HG02870 (cell line): Measurements from ENCODE around the gene SEPTIN5.
"Not testable (repeated sequence)": the region's sequence is repeated elsewhere in the genome, so short reads cannot be mapped to it uniquely, and the experiment has no call there.

Experiments
- ATAC-seq: cut with Tn5 transposase; IDR thresholded peaks from one replicate; pipeline ENCODE4 v1.9.1; 2021; ENCODE audit warnings: mild to moderate bottlenecking, moderate library complexity; ENCODE audit not compliant: unreplicated experiment

Gene SEPTIN5

GRCh38 chr22:19719050-19719482 lies 4.8 kb downstream of the SEPTIN5 start:
- ATAC-seq: no peak

GRCh38 chr22:19719488-19720021 lies 5.3 kb downstream of the SEPTIN5 start:
- ATAC-seq: no peak

DNA sequence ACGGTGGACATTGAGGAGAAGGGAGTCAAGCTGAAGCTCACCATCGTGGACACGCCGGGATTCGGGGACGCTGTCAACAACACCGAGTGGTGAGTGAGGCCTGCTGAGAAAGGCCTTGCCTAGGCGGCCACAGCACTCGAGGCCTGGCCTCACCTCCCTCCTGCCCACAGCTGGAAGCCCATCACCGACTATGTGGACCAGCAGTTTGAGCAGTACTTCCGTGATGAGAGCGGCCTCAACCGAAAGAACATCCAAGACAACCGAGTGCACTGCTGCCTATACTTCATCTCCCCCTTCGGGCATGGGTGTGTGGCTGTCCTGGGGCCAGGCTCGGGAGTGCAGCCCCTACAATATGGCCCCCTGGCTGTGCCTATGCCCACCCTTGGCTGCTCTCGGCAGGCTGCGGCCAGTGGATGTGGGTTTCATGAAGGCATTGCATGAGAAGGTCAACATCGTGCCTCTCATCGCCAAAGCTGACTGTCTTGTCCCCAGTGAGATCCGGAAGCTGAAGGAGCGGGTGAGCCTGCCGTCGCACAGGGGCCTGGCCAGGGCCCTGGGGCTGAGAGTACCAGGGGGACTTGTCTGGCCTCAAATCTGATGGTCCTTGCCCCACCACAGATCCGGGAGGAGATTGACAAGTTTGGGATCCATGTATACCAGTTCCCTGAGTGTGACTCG lies 6.0 kb downstream of the SEPTIN5 start:
- no peak for ATAC-seq

DNA sequence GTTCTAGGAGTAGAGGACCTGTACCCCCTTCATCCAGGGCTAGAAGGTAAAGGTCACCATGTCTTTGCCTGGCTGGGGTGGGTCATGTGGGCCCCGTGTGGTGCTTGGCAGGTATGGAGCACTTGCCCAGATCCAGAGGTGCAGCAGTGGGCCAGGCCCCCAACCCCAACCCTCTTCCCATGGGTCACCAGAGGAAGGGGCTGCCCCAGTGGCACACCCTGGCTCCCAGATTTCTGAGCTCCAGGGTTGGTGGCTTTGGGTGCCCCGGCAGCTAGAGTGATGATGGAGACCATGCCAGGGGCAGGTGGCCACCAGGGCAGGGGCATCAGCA lies 6.7 kb downstream of the SEPTIN5 start:
- ATAC-seq: no peak

DNA sequence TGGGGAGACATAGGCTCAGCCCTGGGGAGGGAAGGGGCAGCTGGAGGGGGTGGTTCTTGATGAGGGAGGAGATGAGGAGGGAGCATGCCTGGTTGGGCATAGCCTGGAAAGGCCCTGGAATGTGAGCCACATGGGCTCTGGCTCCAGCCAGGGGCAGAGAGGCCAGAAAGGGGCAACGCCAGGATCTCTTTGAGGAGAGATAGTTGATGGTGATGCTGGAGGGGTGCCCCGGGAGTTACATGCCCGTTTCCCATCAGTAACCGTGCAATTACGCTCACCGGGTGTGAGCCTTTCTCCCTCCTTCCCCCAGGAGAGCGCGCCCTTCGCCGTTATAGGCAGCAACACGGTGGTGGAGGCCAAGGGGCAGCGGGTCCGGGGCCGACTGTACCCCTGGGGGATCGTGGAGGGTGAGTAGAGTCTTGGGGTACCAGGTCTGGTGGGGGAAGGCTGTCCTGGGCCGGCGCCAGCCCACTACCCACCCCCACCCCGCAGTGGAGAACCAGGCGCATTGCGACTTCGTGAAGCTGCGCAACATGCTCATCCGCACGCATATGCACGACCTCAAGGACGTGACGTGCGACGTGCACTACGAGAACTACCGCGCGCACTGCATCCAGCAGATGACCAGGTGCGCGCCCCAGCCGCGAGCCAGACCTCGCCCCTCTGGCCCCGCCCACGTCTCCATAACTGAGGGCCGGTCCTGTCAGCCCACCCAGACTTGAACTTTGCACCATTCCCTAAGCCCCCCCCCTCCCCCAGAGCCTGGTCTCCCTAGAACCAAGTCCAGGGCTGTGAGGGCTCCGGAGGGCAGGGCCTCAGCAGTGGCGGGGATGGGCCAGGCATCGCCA lies 7.3 kb downstream of the SEPTIN5 start:
- no peak for ATAC-seq

DNA sequence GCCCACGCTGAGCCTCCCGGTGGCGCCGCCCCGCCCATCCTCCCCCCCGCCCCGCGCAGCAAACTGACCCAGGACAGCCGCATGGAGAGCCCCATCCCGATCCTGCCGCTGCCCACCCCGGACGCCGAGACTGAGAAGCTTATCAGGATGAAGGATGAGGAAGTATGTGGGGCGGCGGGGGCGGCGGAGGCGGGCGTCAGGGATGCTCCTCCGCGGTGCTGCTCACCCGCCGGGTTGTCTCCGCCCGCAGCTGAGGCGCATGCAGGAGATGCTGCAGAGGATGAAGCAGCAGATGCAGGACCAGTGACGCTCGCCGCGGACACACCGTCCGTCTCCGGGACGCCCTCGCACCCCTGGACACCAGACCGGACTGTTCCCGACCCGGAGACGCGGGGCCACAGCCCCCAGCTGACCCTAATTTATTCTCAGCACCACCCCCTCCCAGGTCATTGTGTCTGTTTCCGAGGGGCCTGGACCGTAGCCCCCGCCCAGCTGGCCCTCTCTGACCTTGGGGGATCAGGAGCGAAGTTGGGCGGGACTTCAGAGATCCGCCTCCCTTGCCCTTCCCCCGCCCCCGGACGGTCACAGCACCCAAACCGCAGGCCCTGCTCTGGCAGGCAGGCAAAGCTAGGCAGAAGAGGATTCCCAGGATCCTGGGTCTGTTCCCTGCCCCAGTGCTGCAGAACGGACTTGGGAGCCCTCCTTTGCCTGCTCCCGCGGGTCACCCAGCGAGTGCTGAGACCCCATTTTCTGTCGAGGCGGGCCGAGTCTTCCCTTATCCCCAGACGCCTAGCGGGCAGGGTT lies 8.1 kb downstream of the SEPTIN5 start:
- no peak for ATAC-seq

GRCh38 chr22:19722982-19723231 lies 8.6 kb downstream of the SEPTIN5 start:
- no peak for ATAC-seq

DNA sequence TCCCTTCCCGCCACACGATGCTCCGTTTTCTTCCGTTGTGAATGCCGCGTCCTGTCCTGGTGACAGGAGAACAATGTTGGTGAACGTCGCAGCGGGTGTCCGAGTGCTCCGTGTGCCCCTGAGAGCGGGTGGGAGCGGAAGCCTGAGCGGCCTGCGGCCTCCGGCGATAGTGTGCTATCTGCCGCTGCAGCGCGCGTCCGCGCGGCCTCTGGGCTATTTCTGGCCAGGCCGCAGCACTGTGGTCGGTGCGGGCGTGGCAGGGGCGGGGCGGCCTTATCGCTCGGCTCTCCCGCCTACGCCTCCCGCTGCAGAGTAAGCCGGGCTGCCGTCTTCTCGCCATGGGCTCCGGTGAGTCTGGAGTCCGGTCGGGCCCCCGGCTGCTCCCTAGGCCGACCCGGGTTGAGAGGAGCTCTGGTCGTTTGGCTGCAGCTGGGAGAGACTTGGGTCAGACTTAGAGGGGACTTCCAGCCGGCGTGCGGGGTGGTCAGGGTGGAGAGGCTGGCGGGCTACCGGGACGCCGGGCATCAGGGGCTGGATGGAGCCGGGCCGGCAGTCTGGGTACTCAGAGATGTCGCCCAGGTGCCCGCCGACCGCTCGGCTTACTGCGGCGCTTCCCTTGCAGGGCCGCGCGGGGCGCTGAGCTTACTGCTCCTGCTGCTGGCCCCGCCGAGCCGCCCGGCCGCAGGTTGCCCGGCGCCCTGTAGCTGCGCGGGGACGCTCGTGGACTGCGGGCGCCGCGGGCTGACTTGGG lies 9.1 kb downstream of the SEPTIN5 start, which contains the start of gene GP1BB:
TSS of gene GP1BB (plus strand) at position 308 of the 751 bp plus-strand sequence. CDS start at position 339, 31 bp downstream.
- no peak for ATAC-seq

GRCh38 chr22:19723983-19724827 lies 9.9 kb downstream of the SEPTIN5 start:
- ATAC-seq: no peak

- ATAC-seq: no peak
These were observed 10.8 kb downstream of the SEPTIN5 start for GRCh38 chr22:19724927-19725661.

- not testable (repeated sequence) for ATAC-seq
These were observed 11.9 kb downstream of the SEPTIN5 start for GRCh38 chr22:19726064-19726788.

- no peak for ATAC-seq
These were observed 13.2 kb downstream of the SEPTIN5 start for GRCh38 chr22:19727310-19728150.

- ATAC-seq: no peak
These were observed 14.0 kb downstream of the SEPTIN5 start for GRCh38 chr22:19728271-19728670.

GRCh38 chr22:19728836-19729235 lies 14.5 kb downstream of the SEPTIN5 start:
- no peak for ATAC-seq

DNA sequence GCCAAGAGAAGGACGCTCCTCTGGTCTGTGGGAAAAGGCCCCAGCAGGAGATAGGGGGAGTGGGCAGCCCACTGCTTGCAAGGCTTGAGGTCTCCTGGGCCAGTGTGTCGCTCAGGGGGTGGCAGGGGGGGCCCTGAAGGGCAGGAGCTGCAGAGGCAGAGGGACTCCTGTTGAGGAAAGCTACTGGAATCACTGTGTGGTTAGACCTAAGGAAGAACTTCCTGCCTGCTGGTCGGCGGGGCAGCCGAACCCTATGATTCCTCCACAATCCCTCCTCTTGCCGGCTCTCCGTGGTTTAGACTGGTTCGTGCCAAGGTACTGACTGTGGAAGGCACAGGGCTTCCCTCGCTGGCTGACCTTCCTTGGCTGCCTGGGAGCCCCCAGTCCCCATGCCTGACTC lies 15.2 kb downstream of the SEPTIN5 start:
- no peak for ATAC-seq

GRCh38 chr22:19730198-19730597 lies 15.9 kb downstream of the SEPTIN5 start:
- ATAC-seq: no peak

GRCh38 chr22:19730655-19731360 lies 16.5 kb downstream of the SEPTIN5 start:
- no peak for ATAC-seq
